Measurements from ENCODE around the gene EID1.
"Not testable (repeated sequence)": the region's sequence is repeated elsewhere in the genome, so short reads cannot be mapped to it uniquely, and the experiment has no call there.

The EID1 gene

DNA sequence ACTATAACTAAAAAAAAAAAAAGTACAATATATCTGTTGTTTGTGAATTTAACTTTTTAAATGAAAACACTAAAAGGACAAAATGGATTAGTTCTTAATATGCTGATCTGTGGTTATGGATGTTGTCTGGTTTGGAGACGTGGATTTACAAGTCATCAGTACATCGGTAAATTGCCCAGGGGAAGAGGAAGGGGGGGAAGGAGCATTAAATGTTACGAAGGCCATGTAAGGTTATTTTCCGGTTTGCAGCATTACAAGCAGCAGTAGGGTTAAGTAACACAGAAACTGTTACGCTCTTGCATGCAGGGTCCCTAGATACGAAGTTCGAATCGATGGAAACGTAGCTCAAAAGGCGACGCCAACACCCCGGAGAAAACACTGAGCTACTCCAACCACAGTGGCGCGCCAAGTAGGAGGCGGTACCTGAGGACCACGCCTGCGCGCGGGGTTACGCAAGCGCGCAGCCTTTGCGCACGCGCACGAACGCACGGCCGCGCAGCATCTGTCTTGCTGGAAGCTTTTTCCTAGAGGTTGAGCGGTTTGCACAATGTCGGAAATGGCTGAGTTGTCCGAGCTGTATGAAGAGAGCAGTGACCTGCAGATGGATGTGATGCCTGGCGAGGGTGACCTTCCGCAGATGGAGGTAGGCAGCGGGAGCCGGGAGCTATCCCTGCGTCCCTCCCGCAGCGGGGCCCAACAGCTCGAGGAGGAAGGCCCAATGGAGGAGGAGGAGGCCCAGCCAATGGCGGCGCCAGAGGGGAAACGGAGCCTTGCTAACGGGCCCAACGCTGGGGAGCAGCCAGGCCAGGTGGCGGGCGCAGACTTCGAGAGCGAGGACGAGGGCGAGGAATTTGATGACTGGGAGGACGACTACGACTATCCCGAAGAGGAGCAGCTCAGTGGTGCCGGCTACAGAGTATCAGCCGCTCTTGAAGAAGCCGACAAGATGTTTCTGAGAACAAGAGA lies at the start of gene EID1:
Gene EID1, plus strand, starts transcription at position 505 of the 966 bp plus-strand sequence. Its CDS starts 43 bp downstream, at position 548.
- Mint-ChIP-seq H3K36me3 (ENCODE audit: low read depth) (peaks cover 34% of the 10 kb centered on the region), H3K27ac (peak within 1 kb of the TSS; percentile 95)
- DNase-seq, result peak; percentile 94

DNA sequence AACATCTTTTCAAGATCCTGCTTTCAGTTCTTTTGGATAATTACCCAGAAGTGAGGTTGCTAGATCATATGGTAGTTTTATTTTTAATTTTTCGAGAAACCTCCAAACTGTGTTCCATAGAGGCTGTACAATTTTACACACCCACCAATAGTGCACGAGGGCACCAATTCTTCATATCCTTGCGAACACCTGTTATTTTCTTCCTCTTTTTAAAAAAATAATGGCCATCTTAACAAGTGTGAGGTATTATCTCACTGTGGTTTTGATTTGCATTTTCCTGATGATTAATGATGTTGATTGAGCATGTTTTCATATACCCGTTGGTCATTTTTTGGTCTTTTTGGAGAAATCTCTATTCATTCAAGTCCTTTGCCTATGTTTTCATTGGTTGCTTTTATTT lies 49.5 kb upstream of the EID1 start:
- H3K4me1 Mint-ChIP-seq, result peaks cover 4% of the 10 kb centered on the region
- no peak overlapping the region for H3K4me3 Mint-ChIP-seq
- no peak for DNase-seq
- H3K36me3 Mint-ChIP-seq (ENCODE audit: low read depth), result no peaks in the 10 kb centered on the region
- peaks cover 12% of the 10 kb centered on the region for H3K9me3 Mint-ChIP-seq
- peaks cover 11% of the 10 kb centered on the region for H3K27me3 Mint-ChIP-seq
- no peak overlapping the region for H3K27ac Mint-ChIP-seq
- no peak for ATAC-seq

More for the DNA sequence above, at the start of gene EID1:
- ATAC-seq, result peak; percentile 93
- peaks cover 54% of the 10 kb centered on the region for H3K4me1 Mint-ChIP-seq
- H3K4me3 Mint-ChIP-seq, result peak within 1 kb of the TSS; percentile 97
- H3K9me3 Mint-ChIP-seq, result no peaks in the 10 kb centered on the region
- peaks cover 10% of the 10 kb centered on the region for H3K27me3 Mint-ChIP-seq

DNA sequence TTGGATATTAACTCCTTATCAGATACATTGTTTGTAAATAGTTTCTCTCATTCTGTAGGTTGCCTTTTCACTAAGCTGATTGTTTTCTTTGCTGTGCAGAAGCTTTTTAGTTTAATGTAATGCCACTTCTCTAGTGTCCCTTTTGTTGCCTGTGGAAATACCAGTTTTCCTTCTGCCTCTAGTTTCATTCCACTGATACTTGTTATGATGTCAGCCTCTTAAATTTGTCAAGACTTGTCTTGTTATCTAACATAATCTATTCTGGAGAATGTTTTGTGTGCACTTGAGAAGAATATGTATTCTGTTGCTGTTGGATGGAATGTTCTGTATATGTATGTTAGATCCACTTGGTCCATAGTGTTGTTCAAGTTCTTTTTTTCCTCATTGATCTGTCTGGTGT lies 49.0 kb upstream of the EID1 start:
- ATAC-seq, result no peak
- H3K27me3 Mint-ChIP-seq, result peaks cover 15% of the 10 kb centered on the region
- no peak overlapping the region for H3K27ac Mint-ChIP-seq
- H3K9me3 Mint-ChIP-seq, result peaks cover 17% of the 10 kb centered on the region
- no peaks in the 10 kb centered on the region for H3K36me3 Mint-ChIP-seq (ENCODE audit: low read depth)
- H3K4me3 Mint-ChIP-seq, result no peak overlapping the region
- no peak for DNase-seq
- peaks cover 4% of the 10 kb centered on the region for H3K4me1 Mint-ChIP-seq

GRCh38 chr15:48832648-48833047 lies 45.3 kb upstream of the EID1 start:
- Mint-ChIP-seq H3K9me3 (peaks cover 19% of the 10 kb centered on the region), H3K36me3 (ENCODE audit: low read depth) (peaks cover 1% of the 10 kb centered on the region), H3K4me1 (no peaks in the 10 kb centered on the region), H3K27ac (no peak overlapping the region), H3K27me3 (peaks cover 19% of the 10 kb centered on the region), H3K4me3 (no peak overlapping the region)
- ATAC-seq (no peak), DNase-seq (no peak)

- H3K4me1 Mint-ChIP-seq, result no peaks in the 10 kb centered on the region
- no peak for ATAC-seq
- peaks cover 19% of the 10 kb centered on the region for H3K9me3 Mint-ChIP-seq
- H3K27ac Mint-ChIP-seq, result no peak overlapping the region
- no peak for DNase-seq
- H3K36me3 Mint-ChIP-seq (ENCODE audit: low read depth), result peaks cover 2% of the 10 kb centered on the region
- no peak overlapping the region for H3K4me3 Mint-ChIP-seq
- peaks cover 19% of the 10 kb centered on the region for H3K27me3 Mint-ChIP-seq
These were observed 44.3 kb upstream of the EID1 start for GRCh38 chr15:48833526-48834239.

GRCh38 chr15:48834756-48835155 lies 43.2 kb upstream of the EID1 start:
- Mint-ChIP-seq H3K27me3 (peaks cover 17% of the 10 kb centered on the region), H3K4me1 (no peaks in the 10 kb centered on the region), H3K27ac (no peak overlapping the region), H3K9me3 (peaks cover 19% of the 10 kb centered on the region), H3K36me3 (ENCODE audit: low read depth) (peaks cover 2% of the 10 kb centered on the region), H3K4me3 (no peak overlapping the region)
- DNase-seq (no peak), ATAC-seq (no peak)

GRCh38 chr15:48842501-48842900 lies 35.4 kb upstream of the EID1 start:
- H3K27me3 Mint-ChIP-seq, result no peaks in the 10 kb centered on the region
- DNase-seq (no peak), ATAC-seq (no peak)
- no peaks in the 10 kb centered on the region for H3K4me1 Mint-ChIP-seq
- H3K36me3 Mint-ChIP-seq (ENCODE audit: low read depth), result peaks cover 2% of the 10 kb centered on the region
- no peak overlapping the region for H3K27ac Mint-ChIP-seq
- no peaks in the 10 kb centered on the region for H3K9me3 Mint-ChIP-seq
- no peak overlapping the region for H3K4me3 Mint-ChIP-seq

DNA sequence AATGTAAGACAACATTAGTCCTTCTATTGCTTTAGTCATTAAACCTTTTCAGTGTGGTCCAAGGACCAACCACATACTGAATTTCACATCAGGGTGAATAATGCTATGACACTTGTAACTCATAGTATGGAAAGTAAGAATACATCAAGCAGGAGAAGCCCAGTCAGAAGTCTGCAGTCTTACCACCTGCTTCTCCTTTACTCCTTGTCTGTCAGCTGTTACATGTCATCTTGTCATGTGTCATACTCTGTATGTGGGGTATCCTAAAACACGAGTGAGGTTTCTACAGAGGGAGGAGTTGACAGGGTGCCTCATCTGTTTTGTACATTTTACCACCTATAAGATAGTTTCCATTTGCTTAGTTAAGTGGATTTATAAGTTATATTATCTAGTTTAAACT lies 32.8 kb upstream of the EID1 start:
- H3K4me1 Mint-ChIP-seq, result no peaks in the 10 kb centered on the region
- no peaks in the 10 kb centered on the region for H3K9me3 Mint-ChIP-seq
- DNase-seq (no peak), ATAC-seq (peak; percentile 76)
- H3K36me3 Mint-ChIP-seq (ENCODE audit: low read depth), result peaks cover 2% of the 10 kb centered on the region
- no peak overlapping the region for H3K4me3 Mint-ChIP-seq
- H3K27me3 Mint-ChIP-seq, result peaks cover 6% of the 10 kb centered on the region
- no peak overlapping the region for H3K27ac Mint-ChIP-seq

GRCh38 chr15:48850648-48851047 lies 27.3 kb upstream of the EID1 start:
- H3K27ac Mint-ChIP-seq, result no peak overlapping the region
- no peaks in the 10 kb centered on the region for H3K4me1 Mint-ChIP-seq
- peaks cover 2% of the 10 kb centered on the region for H3K36me3 Mint-ChIP-seq (ENCODE audit: low read depth)
- H3K9me3 Mint-ChIP-seq, result no peaks in the 10 kb centered on the region
- peaks cover 19% of the 10 kb centered on the region for H3K27me3 Mint-ChIP-seq
- H3K4me3 Mint-ChIP-seq, result no peak overlapping the region
- DNase-seq, result no peak
- no peak for ATAC-seq

GRCh38 chr15:48851956-48852355 lies 26.0 kb upstream of the EID1 start:
- H3K36me3 Mint-ChIP-seq (ENCODE audit: low read depth), result peaks cover 2% of the 10 kb centered on the region
- DNase-seq, result no peak
- no peaks in the 10 kb centered on the region for H3K4me1 Mint-ChIP-seq

DNA sequence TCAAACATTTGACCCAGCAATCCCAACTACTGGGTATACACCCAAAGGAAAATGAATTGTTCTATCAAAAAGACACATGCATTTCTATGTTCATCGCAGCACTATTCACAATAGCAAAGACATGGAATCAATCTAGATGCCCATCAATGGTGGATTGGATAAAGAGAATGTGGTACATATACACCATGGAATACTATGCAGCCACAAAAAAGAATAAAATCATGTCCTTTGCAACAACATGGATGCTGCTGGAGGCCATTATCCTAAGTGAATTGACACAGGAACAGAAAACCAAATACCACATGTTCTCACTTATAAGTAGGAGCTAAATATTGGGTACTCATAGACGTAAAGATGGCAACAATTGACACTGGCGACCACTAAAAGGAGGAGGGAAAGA lies 23.5 kb upstream of the EID1 start:
- not testable (repeated sequence) for DNase-seq; H3K4me1 Mint-ChIP-seq; H3K27ac Mint-ChIP-seq; ATAC-seq; H3K9me3 Mint-ChIP-seq; H3K36me3 Mint-ChIP-seq (ENCODE audit: low read depth); H3K4me3 Mint-ChIP-seq
- H3K27me3 Mint-ChIP-seq, result peaks cover 14% of the 10 kb centered on the region

More at GRCh38 chr15:48851956-48852355, 26.0 kb upstream of the EID1 start:
- Mint-ChIP-seq H3K27me3 (peaks cover 19% of the 10 kb centered on the region), H3K4me3 (no peak overlapping the region), H3K9me3 (no peaks in the 10 kb centered on the region), H3K27ac (no peak overlapping the region)
- no peak for ATAC-seq

- ATAC-seq (no peak), DNase-seq (no peak)
- Mint-ChIP-seq H3K4me3 (no peak overlapping the region), H3K36me3 (ENCODE audit: low read depth) (no peaks in the 10 kb centered on the region), H3K4me1 (peaks cover 3% of the 10 kb centered on the region), H3K27me3 (peaks cover 13% of the 10 kb centered on the region), H3K27ac (no peak overlapping the region), H3K9me3 (no peaks in the 10 kb centered on the region)
These were observed 22.2 kb upstream of the EID1 start for GRCh38 chr15:48855501-48856440.

DNA sequence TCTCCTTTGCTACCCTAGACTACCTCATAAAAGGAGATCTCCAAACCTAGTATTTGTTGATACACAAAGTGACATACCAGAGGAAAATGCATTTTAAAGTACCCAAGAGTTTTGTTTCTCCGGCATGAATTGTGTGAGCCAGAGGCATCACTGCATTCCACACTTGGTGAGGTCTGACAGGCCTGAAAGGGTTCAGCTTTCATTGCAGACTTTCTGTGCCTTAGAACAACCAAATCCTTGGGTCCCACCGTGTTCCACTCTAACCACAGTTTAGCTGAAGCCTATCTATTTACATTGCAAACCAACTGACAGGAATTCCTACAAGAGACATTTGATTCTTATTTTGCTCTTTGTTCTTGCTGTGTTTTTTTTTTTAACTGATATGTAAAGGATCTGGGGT lies 21.0 kb upstream of the EID1 start:
- no peak overlapping the region for H3K4me3 Mint-ChIP-seq
- DNase-seq (no peak), ATAC-seq (no peak)
- peaks cover 5% of the 10 kb centered on the region for H3K4me1 Mint-ChIP-seq
- H3K27ac Mint-ChIP-seq, result no peak overlapping the region
- H3K9me3 Mint-ChIP-seq, result no peaks in the 10 kb centered on the region
- peaks cover 10% of the 10 kb centered on the region for H3K27me3 Mint-ChIP-seq
- no peaks in the 10 kb centered on the region for H3K36me3 Mint-ChIP-seq (ENCODE audit: low read depth)

DNA sequence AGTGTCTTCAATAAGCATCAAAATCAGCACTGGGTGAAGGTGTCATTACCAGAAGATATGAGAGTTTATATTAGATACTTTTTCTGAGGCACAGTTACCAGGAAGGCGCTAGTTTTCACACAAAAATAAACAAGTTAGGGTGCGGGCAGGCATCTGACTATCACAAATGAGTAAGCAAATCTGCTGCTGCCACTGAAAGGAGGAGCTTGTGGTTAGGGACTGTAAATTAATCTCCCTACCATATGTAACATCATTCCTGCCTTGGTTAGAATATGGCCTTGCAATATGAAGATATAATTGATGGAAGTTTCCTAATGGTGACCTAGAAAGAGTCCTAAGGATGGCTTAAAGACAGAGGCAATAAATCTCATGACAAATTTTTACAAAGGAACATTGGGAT lies 19.5 kb upstream of the EID1 start:
- DNase-seq, result no peak
- Mint-ChIP-seq H3K36me3 (ENCODE audit: low read depth) (no peaks in the 10 kb centered on the region), H3K27me3 (peaks cover 9% of the 10 kb centered on the region), H3K4me1 (peaks cover 12% of the 10 kb centered on the region), H3K9me3 (no peaks in the 10 kb centered on the region), H3K4me3 (no peak overlapping the region), H3K27ac (no peak overlapping the region)
- ATAC-seq, result no peak
